GM12878 (cell line): ENCODE data around the gene COL4A2. TPM values are rescaled to one million over a fixed set of nuclear protein-coding genes. Genes with fewer than 3 reads are reported as not detected.

Experiments used
- ATAC-seq: fragments of 200-7000 bp; cut with Tn5 transposase; 3 replicates; pipeline ENCODE4 v1.9.1; 2020; ENCODE audit warnings: mild to moderate bottlenecking, moderate library complexity
- BruUV-seq: library from RNA; stranded (reverse); fragments of 400-500 nt; replicated peaks from 2 replicates; lab custom pipeline; 2021; lab: Mats Ljungman, UMichigan
- CTCF ChIA-PET: fragments of 300-600 bp; sonication (Branson Sonifier 250); formaldehyde crosslinking; extraction: SDS; loops from one replicate; lab custom pipeline; 2021; ENCODE audit warnings: inconsistent platforms; lab: Yijun Ruan, JAX
- POLR2A ChIA-PET: fragments of 350-600 bp; formaldehyde crosslinking; extraction: SDS; loops from one replicate; lab custom pipeline; 2021; ENCODE audit warnings: inconsistent platforms; lab: Charles Lee
- RAD21 ChIA-PET: fragments of 300-600 bp; sonication (Branson Sonifier 250); formaldehyde crosslinking; loops from one replicate; lab custom pipeline; 2023; ENCODE audit warnings: antibody characterized with exemption; ENCODE audit not compliant: unreplicated experiment; lab: Charles Lee
- SMC1A ChIA-PET: fragments of 300-600 bp; sonication (Branson Sonifier 250); formaldehyde crosslinking; loops from one replicate; lab custom pipeline; 2023; ENCODE audit not compliant: unreplicated experiment, uncharacterized antibody; lab: Charles Lee
- DNase-seq: peaks from one replicate; pipeline ENCODE4 v3.0.0-alpha.2; 2011; ENCODE audit warnings: low read depth, low spot score
- FAIRE-seq: peaks from 3 replicates; lab custom pipeline; 2011; peaks lifted over from hg19 to GRCh38; lab: Jason Lieb, UNC
- H2AFZ ChIP-seq: 2 replicates; pipeline ENCODE4 v1.6.0; 2011; ENCODE audit warnings: low read depth, low read length, control low read depth; ENCODE audit not compliant: control insufficient read depth
- H3K27ac ChIP-seq: 2 replicates; pipeline ENCODE4 v1.5.1; 2011; ENCODE audit warnings: control low read depth; ENCODE audit not compliant: control insufficient read depth, insufficient read depth
- H3K27me3 ChIP-seq, 2 experiments: replicated peaks in 1 of 2; 2 replicates each; pipeline versions ENCODE4 v1.6.0 to v1.6.1; 2011; ENCODE audit warnings: low read length in 1 of 2; ENCODE audit not compliant: control insufficient read depth in 2 of 2, insufficient read depth in 2 of 2
- H3K36me3 ChIP-seq, 2 experiments: 2 replicates each; pipeline ENCODE4 v1.5.1; 2011; ENCODE audit warnings: low read length in 1 of 2; ENCODE audit not compliant: control insufficient read depth in 2 of 2, insufficient read depth in 2 of 2
- H3K4me1 ChIP-seq: 2 replicates; pipeline ENCODE4 v1.6.1; 2011; ENCODE audit warnings: mild to moderate bottlenecking, low read length, moderate library complexity, mixed read lengths; ENCODE audit not compliant: control insufficient read depth, insufficient read depth
- H3K4me2 ChIP-seq: 2 replicates; pipeline ENCODE4 v1.6.0; 2011; ENCODE audit warnings: control low read depth; ENCODE audit not compliant: control insufficient read depth, insufficient read depth
- H3K4me3 ChIP-seq: fragments of 200-600 bp; sonication (generic); 2 replicates; pipeline ENCODE4 v1.5.1; 2016
- H3K79me2 ChIP-seq: 2 replicates; pipeline ENCODE4 v1.6.0; 2011; ENCODE audit warnings: low read length; ENCODE audit not compliant: control insufficient read depth, insufficient read depth
- H3K9ac ChIP-seq: 2 replicates; pipeline ENCODE4 v1.8.0; 2011; ENCODE audit warnings: low read length, control low read depth, mixed read lengths; ENCODE audit not compliant: control insufficient read depth, insufficient read depth
- H3K9me3 ChIP-seq: replicated peaks from 3 replicates; pipeline ENCODE4 v1.5.1; 2011; ENCODE audit warnings: mild to moderate bottlenecking, low read length; ENCODE audit not compliant: control insufficient read depth, insufficient read depth
- H4K20me1 ChIP-seq: 2 replicates; pipeline ENCODE4 v1.6.0; 2011; ENCODE audit not compliant: control insufficient read depth, insufficient read depth
- BMI1 ChIP-seq: fragments of 450-650 bp; IDR thresholded peaks from 2 replicates; pipeline ENCODE4 v1.6.1; 2016; ENCODE audit warnings: mild to moderate bottlenecking, moderate library complexity, borderline replicate concordance
- ETV6 ChIP-seq, 2 experiments: fragments of 450-650 bp in 1 of 2; IDR thresholded peaks in 1 of 2; conservative IDR thresholded peaks in 1 of 2; 2 replicates each; pipeline ENCODE4 v1.6.1; 2014; ENCODE audit warnings: antibody characterized with exemption in 1 of 2, borderline replicate concordance in 1 of 2, low read depth in 1 of 2, mild to moderate bottlenecking in 1 of 2, moderate library complexity in 1 of 2
- FOS ChIP-seq: IDR thresholded peaks from 3 replicates; pipeline ENCODE4 v1.6.1; 2011; ENCODE audit warnings: borderline replicate concordance; ENCODE audit not compliant: insufficient read length; ENCODE audit errors: extremely low read depth
- HCFC1 ChIP-seq: fragments of 150-350 bp; IDR thresholded peaks from 2 replicates; pipeline ENCODE4 v1.6.1; 2014; ENCODE audit warnings: low read length
- NFIC ChIP-seq: IDR thresholded peaks from 2 replicates; pipeline ENCODE4 v1.6.1; 2012; ENCODE audit warnings: low read depth, mild to moderate bottlenecking, inconsistent platforms, low read length, moderate library complexity
- RAD21 ChIP-seq: IDR thresholded peaks from 2 replicates; pipeline ENCODE4 v1.6.1; 2011; ENCODE audit warnings: mild to moderate bottlenecking, low read depth, low read length, moderate library complexity; ENCODE audit not compliant: insufficient read depth
- RAD51 ChIP-seq: fragments of 450-650 bp; IDR thresholded peaks from 2 replicates; pipeline ENCODE4 v1.6.1; 2016; ENCODE audit warnings: moderate library complexity, mild to moderate bottlenecking, inconsistent platforms
- SIX5 ChIP-seq: IDR thresholded peaks from 2 replicates; pipeline ENCODE4 v1.6.1; 2011; ENCODE audit warnings: mild to moderate bottlenecking, low read depth, low read length, moderate library complexity; ENCODE audit not compliant: severe bottlenecking
- SREBF1 ChIP-seq: IDR thresholded peaks from 2 replicates; pipeline ENCODE4 v1.6.1; 2012; ENCODE audit warnings: mild to moderate bottlenecking, low read length
- WGBS: methylation state at CpG from one replicate; pipeline ENCODE4 v1.1.6; 2016; ENCODE audit warnings: low lambda C conversion rate; ENCODE audit not compliant: insufficient replicate concordance, insufficient coverage; ENCODE audit errors: missing lambda C conversion rate; 5-methylcytosine and 5-hydroxymethylcytosine counted together
- in situ Hi-C: fragments of 300-500 bp; cut with MboI; formaldehyde crosslinking; loops from 9 replicates; pipeline ENCODE4 v1.14.3; 2018; ENCODE audit warnings: mixed read lengths
- intact Hi-C: fragments of 100-400 bp; cut with micrococcal nuclease; formaldehyde crosslinking; loops from one replicate; pipeline ENCODE4 v1.14.2; 2022; ENCODE audit not compliant: unreplicated experiment
- polyA plus RNA-seq, 11 experiments: library from polyadenylated mRNA; depleted of rRNA in 4 of 11; unstranded in 6 of 11; stranded (reverse) in 5 of 11; fragments of >200 nt; fragmentation: Nextera tagmentation in 4 of 11; fragmentation: Illumina TruSeq in 1 of 11; extraction: Ambion mirVana in 4 of 11; extraction: Trizol in 1 of 11; gene quantifications; 1 replicate in 1 of 11; 2 replicates in 10 of 11; pipeline versions ENCODE4 v1.2.1 to v1.2.3, GENCODE V29; 2011 to 2016; ENCODE audit warnings: inconsistent platforms in 2 of 11, missing spikeins in 2 of 11, low read depth in 1 of 11
- total RNA-seq, 4 experiments: library from RNA; depleted of rRNA in 3 of 4; stranded (reverse); fragments of >200 nt in 3 of 4; fragmentation: Illumina TruSeq in 1 of 4; extraction: Trizol in 1 of 4; gene quantifications; 2 replicates each; pipeline versions ENCODE4 v1.2.1 to v1.2.3, GENCODE V29; 2013 to 2021
- TF ChIP-seq, protein P1 (sequence below): IDR thresholded peaks from 2 replicates; pipeline ENCODE4 v1.6.1; 2012; ENCODE audit warnings: low read depth, low read length, improper control_type of control experiment
- TF ChIP-seq, protein P2 (sequence below): fragments of 450-650 bp; IDR thresholded peaks from 2 replicates; pipeline ENCODE4 v1.6.1; 2018; ENCODE audit warnings: borderline replicate concordance, mild to moderate bottlenecking; ENCODE audit not compliant: partially characterized antibody
- TF ChIP-seq, protein P3 (sequence below): IDR thresholded peaks from 2 replicates; pipeline ENCODE4 v1.6.1; 2012; ENCODE audit warnings: low read length, inconsistent platforms

The COL4A2 gene
- total and polyA plus RNA-seq, 10 of the 15 experiments (the other 5 are each of a cell fraction or from before 2014, with no cell fraction given): 0.16 to 1.6 (median 0.62) TPM; not detected in 3

DNA sequence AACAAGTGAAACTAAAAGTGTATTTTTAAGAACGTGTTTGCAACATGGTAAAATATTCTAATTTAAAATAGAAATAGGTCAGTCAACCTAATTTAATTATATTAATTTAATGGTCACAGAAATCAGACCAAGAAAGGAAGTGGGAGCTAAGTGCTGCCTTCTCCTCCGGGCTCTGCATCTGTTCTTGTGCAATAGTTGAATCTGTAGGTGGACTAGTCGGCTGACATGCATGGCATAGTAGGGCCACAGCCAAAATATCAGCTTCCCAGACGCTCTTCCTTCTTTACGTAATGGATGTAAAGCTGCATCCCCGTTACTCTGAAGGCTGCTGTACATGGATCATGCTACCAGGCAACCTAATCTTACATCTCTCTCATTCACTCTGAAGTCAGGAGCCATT lies 47.4 kb upstream of the COL4A2 start:
- Histone ChIP-seq H3K4me3 (no peak overlapping the region), H3K9me3 (no peaks in the 10 kb centered on the region; the same call in 2 of the 3 replicates), H4K20me1 (no peaks in the 10 kb centered on the region), H3K27ac (no peak overlapping the region), H2AFZ (no peak overlapping the region), H3K4me1 (no peaks in the 10 kb centered on the region), H3K79me2 (no peaks in the 10 kb centered on the region), H3K9ac (no peak overlapping the region), H3K4me2 (no peak overlapping the region), H3K27me3 (no peaks in the 10 kb centered on the region; a peak in 1 of 4 replicates), H3K36me3 (no peaks in the 10 kb centered on the region)
- RAD21 ChIA-PET: no interaction called here
- SMC1A ChIA-PET: interaction anchor here (0.6 to 1.2 kb wide), 3 partner anchors 42 to 185 kb away, joined by 3 to 4 read pairs (median 3); no protein-coding TSS in a partner anchor
- WGBS: 33% methylated on average over 6 of the region's 6 CpGs
- CTCF ChIA-PET: interaction anchor here (0.8 to 1.9 kb wide), 3 partner anchors 15 to 185 kb away, joined by 4 to 5 read pairs (median 5); no protein-coding TSS in a partner anchor
- FAIRE-seq: no peak
- ATAC-seq: no peak
- TF ChIP-seq, protein P1, sequence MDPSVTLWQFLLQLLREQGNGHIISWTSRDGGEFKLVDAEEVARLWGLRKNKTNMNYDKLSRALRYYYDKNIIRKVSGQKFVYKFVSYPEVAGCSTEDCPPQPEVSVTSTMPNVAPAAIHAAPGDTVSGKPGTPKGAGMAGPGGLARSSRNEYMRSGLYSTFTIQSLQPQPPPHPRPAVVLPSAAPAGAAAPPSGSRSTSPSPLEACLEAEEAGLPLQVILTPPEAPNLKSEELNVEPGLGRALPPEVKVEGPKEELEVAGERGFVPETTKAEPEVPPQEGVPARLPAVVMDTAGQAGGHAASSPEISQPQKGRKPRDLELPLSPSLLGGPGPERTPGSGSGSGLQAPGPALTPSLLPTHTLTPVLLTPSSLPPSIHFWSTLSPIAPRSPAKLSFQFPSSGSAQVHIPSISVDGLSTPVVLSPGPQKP: no peak
- TF ChIP-seq ETV6 (conservative IDR thresholded peaks at IDR 0.05 in 1 of 2, IDR thresholded peaks at IDR 0.05 in 1 of 2; ENCODE audit: borderline replicate concordance in 1 of 2, low read depth in 1 of 2) (no peak), FOS (no peak), HCFC1 (no peak), RAD21 (no peak), SIX5 (no peak), SREBF1 (no peak), NFIC (no peak), BMI1 (no peak), RAD51 (no peak)
- TF ChIP-seq, protein P2, sequence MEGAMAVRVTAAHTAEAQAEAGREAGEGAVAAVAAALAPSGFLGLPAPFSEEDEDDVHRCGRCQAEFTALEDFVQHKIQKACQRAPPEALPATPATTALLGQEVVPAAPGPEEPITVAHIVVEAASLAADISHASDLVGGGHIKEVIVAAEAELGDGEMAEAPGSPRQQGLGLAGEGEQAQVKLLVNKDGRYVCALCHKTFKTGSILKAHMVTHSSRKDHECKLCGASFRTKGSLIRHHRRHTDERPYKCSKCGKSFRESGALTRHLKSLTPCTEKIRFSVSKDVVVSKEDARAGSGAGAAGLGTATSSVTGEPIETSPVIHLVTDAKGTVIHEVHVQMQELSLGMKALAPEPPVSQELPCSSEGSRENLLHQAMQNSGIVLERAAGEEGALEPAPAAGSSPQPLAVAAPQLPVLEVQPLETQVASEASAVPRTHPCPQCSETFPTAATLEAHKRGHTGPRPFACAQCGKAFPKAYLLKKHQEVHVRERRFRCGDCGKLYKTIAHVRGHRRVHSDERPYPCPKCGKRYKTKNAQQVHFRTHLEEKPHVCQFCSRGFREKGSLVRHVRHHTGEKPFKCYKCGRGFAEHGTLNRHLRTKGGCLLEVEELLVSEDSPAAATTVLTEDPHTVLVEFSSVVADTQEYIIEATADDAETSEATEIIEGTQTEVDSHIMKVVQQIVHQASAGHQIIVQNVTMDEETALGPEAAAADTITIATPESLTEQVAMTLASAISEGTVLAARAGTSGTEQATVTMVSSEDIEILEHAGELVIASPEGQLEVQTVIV: no peak
- TF ChIP-seq, protein P3, sequence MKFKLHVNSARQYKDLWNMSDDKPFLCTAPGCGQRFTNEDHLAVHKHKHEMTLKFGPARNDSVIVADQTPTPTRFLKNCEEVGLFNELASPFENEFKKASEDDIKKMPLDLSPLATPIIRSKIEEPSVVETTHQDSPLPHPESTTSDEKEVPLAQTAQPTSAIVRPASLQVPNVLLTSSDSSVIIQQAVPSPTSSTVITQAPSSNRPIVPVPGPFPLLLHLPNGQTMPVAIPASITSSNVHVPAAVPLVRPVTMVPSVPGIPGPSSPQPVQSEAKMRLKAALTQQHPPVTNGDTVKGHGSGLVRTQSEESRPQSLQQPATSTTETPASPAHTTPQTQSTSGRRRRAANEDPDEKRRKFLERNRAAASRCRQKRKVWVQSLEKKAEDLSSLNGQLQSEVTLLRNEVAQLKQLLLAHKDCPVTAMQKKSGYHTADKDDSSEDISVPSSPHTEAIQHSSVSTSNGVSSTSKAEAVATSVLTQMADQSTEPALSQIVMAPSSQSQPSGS: no peak
- no peak for DNase-seq
- no TSS peak for BruUV-seq
- intact Hi-C loops (no loop called here), in situ Hi-C loops (no loop called here)
- POLR2A ChIA-PET: no interaction called here
